ENCODE data around the gene CORO1A.
"Not testable (repeated sequence)": the region's sequence is repeated elsewhere in the genome, so short reads cannot be mapped to it uniquely, and the experiment has no call there.

The CORO1A gene

DNA sequence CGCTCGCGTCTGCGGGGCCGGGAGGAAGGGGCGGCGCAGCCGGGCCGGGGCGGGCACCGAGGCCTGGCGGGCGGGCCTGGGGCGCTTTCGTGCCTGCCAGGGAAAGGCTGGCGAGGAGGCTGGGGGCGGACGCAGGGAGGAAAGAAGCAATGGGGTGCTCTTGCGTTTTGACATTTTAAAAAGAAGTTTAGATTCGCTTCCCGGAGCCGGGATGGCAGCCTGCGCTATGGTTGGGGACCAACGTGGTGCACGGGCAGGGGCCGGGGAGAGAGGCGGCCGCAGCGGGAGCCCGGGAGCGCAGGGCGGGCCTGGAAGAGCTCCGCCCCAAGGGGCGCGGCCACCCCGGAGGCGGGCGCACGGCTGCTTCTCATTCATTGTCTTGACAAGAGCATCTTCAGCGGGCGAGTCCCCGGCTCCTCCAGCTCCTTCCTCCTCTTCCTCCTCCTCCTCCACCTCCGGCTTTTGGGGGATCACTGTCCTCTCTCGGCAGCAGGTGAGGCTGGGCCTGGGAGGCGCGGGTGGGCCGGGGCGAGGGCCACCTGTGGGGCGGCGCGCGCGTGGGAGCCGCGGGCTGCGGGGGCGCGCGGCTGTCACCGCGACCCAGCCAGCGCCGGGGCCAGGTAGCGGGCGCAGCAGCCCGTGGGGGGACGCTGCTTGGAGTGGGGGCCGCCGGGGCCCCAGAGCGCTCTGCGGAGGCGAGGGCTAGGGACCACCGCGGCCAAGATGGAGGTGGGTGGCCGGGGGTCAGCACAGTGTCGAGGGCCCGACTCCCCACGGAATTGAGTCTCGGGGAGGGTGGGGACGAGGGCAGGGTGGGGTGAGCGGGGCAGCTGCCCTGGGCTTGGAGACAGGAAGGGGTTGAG lies at the start of gene CORO1A:
Gene CORO1A, plus strand, starts transcription at position 370 of the 863 bp plus-strand sequence. CDS start 1,608 bp downstream, outside the sequence.
- DNase-seq = peak; percentile 55

DNA sequence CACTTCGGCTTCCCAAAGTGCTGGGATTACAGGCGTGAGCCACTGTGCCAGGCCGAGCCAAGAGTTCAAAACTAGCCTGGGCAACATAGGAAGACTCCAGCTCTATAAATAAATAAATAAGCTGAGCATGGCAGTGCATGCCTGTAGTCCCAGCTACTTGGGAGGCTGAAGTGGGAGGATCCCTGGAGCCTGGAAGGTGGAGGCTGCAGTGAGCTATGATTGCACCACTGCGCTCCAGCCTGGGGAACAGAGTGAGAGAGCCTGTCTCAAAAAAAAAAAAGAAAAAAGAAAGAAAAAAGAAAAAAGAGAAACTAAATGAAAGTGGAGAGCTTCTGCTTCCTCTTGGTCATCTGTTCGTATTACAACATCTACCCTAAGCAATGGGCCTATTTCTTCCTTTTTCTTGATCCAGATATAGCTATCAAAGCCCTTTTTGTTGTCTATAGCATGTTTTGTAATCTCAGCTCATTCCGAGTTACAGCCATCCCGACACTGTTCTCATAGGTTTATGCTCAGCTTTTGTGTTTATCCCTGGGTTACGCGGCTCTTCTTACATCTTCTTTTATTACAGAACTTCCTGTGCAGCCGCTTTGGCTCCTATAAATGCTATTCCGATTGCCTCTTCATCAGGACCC lies 46.3 kb upstream of the CORO1A start:
- DNase-seq = no peak

DNA sequence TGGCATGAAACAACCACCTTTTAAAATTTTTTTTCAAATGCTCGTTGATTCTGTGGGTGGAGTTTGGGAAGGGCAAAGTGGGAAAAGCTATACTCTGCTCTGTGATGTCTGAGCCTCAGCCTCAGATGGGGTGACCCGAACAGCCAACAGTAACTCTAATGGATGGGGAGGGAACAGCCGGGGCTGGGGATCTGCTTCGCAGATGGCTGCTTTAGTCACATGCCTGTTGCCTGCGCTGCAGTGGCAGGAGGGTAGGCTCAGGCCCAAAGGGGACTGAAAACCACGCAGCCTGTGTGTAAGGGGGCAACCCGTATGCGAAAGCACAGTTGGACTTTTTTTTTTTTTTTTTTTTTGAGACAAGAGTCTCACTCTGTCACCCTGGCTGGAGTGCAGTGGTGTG lies 45.5 kb upstream of the CORO1A start:
- DNase-seq = no peak

DNA sequence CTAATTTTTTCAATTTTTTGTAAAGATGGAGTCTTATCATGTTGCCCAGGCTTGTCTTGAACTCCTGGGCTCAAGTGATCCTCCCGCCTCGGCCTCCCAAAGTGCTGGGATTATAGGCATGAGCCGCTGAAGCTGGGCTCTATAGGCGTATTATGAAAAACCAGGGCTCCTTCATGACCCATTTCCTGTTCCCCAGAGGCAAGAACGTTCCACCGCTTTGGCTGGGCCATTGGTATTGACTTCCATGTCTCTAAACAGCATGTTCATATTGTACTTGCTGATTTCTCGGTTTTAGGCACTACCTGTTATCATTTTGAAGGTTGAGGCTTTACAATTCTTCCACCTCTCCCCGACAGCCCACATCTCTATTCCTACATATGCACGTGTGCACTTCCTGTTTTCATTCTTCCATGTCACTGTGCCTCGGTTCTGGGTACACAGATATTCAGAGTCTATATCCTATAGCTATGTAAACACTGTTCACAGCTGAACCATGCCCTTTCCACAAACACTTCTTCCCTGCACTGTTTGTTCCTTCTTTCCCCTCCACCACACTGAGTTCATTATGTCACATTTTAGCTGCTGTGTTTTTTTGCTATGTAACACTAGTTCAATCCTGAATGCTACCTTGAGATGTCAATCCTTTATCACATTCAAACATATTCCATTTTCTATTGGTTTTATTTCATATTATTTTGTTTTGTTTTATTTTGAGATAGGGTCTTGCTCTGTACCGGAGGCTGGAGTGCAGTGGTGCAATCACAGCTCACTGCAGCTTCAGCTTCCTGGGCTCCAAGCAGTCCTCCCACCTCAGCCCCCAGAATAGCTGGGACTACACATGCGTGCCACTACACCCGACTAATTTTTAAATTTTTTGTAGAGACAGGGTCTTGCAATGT lies 43.6 kb upstream of the CORO1A start:
- DNase-seq = peak; percentile 18

DNA sequence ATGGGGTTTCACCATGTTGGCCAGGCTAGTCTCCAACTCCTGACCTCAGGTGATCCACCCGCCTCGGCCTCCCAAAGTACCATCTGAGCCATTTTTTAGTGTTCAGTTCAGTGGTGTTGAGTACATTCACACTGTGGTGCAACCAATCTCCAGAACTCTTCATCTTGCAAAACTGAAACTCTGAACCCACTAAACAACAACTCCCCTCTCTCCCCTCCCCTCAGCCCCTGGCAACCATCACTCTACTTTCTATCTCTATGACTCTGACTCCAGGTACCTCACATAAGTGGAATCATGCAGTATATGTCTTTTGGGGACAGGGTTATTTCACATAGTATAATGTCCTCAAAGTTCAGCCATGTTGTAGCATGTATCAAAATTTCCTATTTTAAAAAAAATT lies 41.7 kb upstream of the CORO1A start:
- DNase-seq = no peak

DNA sequence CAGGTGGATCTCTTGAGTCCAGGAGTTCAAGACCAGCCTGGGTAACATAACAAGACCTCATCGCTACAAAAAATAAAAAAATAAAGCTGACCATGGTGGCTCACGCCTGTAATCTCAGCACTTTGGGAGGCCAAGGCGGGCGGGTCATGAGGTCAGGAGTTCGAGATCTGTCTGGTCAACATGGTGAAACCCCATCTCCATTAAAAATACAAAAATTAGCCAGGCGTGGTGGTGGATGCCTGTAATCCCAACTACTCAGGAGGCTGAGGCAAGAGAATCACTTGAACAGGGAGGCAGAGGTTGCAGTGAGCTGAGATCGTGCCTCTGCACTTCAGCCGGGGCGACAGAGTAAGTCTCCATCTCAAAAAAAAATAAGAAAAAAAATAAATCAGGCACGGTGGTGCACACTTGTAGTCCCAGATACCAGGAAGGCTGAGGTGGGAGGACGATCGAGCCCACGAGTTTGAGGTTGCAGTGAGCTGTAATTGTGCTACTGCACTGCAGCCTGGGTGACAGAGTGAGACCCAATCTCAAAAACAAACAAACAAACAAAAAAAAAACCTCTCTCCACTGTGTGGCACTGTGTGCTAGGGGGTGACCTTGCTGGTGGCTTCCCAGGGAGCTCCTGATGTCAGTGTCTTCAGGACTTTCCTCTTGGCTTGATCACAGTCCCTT lies 40.6 kb upstream of the CORO1A start:
- peak; percentile 6 for DNase-seq

DNA sequence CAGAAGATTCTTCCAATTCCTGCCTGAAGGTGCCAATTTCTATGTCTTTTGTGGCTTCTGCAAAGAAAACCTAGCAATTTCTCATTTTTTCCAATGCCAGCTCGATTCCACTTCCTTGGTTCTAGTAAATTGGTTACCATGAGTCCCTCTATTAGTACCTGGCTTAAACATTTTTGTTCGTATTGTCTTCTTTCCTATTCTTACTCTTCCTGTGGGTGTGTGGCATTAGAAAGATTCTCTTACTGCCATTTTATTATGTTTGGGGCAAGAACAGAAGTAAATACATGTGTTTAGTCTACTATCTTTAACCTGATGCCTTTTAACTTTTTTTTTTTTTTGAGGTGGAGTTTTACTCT lies 40.1 kb upstream of the CORO1A start:
- DNase-seq = no peak

DNA sequence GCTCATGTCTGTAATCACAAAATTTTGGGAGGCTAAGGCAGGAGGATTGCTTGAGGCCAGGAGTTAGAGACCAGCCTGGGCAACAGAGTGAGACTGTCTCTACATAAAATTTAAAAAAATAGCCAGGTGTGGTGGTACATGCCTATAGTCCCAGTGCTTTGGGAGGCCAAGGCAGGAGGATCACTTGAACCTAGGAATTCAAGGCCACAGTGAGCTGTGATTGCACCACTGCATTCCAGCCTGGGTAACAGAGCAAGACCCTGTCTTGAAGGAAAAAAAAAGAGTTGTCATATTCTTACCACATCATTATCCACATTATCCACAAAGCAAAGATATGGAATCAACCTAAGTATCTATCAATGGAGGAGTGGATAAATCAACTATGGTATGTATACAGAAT lies 39.4 kb upstream of the CORO1A start:
- DNase-seq = no peak

DNA sequence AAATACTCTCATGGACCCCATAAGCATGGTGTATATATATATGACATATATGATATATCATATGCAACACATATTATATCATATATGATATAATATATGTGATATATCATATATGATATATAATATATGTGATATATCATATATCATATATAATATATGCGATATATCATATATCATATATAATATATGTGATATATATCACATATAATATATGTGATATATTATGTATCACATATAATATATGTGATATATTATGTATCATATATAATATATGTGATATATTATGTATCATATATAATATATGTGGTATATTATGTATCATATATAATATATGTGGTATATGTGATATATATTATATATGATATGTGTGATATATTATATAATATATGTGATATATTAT lies 38.5 kb upstream of the CORO1A start:
- no peak for DNase-seq

DNA sequence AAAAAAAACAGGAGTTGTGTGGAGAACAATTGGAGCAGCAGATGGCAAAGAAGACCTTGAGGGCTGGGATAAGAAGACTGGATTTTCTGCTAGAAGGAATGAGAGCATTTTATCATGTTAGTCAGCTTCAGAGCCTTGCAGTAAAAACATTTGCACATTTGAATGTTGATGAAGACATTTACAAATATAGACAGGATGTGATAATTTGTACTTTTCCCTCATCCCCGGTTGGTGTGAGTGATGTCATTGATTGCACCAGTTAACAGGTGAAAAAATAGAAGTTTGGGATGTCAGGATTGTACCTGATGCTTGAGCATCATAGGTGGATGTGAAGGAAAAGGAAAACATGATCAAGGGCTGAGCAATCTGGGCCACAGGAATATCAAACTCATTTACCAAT lies 37.7 kb upstream of the CORO1A start:
- no peak for DNase-seq

DNA sequence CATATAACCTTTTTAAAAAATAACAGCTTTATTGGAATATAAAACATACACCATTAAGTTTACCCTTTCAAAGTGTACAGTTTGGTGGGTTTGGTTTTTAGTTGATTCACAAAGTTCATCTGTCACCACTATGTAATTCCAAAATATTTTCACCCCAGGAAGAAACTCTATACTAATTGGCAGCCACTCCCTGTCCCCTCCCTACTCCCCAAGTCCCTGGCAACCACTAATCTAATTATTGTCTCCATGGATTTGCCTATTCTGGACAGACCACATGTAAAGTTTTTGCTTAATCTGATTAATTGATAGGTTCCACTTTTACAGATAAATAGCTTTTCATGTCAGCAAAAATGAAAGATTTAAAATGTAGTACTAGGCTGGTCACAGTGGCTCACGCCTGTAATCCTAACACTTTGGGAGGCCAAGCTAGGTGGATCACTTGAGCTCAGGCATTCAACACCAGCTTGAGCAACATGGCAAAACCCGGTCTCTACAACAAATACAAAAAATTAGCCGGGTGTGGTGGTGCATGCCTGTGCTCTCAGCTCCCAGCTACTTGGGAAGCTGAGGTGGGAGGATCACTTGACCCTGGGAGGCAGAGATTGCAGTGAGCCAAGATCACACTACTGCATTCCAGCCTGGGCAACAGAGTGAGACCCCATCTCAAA lies 35.4 kb upstream of the CORO1A start:
- DNase-seq = no peak

DNA sequence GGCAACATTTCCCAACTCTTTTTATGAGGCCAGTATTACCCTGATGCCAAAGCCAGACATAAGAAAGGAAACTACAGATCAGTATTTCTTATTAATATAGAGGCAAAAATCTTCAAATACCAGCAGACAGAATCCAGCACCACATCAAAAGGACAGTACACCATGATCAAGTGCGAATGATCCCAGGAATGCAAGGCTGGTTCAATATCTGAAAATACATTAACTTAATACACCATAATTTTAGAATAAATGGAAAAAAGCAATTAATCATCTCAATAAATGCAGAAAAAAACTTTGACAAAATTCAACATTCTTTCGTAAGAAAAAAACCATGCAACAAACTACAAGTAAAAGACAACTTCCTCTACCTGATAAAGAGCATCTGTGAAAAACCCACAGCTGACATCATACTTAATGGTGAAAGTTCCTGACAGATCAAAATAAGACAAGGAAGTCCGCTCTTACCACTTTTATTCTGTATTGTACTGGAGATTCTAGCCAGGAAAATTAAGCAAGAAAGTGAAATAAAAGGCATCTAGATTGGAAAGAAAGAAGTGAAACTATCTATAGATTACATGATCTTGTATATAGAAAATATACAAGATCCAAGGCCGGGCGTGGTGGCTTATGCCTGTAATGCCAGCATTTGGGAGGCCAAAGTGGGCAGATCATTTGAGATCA lies 34.0 kb upstream of the CORO1A start:
- no peak for DNase-seq

DNA sequence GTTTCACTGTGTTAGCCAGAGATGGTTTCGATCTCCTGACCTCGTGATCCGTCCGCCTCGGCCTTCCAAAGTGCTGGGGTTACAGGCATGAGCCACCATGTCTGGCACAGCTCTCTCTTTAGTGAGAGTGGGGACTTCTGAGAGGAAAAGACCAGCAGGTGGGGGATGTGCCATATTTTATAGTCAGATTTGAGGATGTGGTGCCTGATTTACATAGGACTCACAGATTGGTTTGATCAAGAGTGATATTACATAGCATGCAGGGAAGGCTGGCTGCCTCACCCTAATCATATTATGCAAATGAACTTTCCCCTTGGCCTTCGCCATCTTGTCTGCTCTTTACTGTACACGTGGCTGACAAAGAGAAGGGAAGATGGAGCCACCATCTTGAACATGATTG lies 32.3 kb upstream of the CORO1A start:
- no peak for DNase-seq

DNA sequence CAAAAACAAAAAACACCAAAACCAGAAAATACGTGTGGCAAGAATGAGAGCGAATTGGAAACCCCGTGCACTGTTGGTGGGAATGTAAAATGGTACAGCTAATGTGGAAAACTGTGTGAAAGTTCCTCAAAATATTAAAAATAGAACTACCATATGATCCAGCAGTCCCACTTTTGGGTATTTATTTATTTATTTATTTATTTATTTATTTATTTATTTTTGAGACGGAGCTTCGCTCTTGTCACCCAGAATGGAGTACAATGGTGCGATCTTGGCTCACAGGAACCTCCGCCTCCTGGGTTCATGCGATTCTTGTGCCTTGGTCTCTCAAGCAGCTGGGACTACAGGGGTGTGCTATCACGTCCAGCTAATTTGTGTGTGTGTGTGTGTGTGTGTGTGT lies 30.9 kb upstream of the CORO1A start:
- no peak for DNase-seq

DNA sequence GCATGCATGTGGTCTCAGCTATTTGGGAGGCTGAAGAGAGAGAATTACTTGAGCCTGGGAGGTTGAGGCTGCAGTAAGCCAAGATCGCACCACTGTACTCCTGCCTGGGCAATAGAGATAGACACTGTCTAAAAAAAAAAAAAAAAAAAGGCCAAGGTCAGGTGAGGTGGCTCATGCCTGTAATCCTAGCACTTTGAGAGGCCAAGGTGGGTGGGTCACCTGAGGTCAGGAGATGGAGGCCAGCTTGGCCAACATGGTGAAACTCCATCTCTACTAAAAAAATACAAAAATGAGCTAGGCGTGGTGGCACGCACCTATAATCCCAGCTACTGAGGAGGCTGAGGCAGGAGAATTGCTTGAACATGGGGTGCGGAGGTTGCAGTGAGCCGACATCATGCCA lies 28.2 kb upstream of the CORO1A start:
- DNase-seq = no peak

DNA sequence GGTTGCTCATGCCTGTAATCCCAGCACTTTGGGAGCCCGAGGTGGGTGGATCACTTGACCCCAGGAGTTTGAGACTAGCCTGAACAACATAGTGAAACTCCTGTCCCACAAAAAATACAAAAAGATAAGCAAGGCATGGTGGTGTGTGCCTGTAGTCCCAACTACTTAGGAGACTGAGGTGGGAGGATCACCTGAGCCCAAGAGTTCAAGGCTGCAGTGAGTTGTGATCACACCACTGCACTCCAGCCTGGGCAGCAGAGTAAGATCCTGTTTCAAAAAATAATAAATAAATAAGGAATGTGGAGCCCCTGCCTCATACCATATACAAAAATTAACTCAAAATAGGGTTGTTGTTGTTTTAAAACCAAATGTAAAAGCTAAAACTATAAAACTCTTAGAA lies 26.2 kb upstream of the CORO1A start:
- DNase-seq = no peak

DNA sequence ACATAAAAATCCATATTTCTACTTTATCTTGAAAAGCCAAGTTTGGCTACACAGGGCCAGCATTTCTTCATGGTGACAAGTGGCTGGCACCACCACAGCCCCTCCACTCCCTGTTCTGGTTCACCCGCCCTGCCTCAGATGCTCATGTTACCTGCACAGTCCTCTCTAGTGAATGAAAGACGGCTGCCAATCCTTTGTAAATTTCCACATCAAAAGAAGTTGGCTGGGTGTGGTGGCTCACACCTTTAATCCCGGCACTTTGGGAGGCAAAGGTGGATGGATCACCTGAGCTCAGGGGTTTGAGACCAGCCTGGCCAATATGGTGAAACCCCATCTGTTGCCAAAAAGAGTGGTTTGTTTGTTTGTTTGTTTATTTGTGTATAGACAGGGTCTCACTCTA lies 19.9 kb upstream of the CORO1A start:
- DNase-seq = no peak

DNA sequence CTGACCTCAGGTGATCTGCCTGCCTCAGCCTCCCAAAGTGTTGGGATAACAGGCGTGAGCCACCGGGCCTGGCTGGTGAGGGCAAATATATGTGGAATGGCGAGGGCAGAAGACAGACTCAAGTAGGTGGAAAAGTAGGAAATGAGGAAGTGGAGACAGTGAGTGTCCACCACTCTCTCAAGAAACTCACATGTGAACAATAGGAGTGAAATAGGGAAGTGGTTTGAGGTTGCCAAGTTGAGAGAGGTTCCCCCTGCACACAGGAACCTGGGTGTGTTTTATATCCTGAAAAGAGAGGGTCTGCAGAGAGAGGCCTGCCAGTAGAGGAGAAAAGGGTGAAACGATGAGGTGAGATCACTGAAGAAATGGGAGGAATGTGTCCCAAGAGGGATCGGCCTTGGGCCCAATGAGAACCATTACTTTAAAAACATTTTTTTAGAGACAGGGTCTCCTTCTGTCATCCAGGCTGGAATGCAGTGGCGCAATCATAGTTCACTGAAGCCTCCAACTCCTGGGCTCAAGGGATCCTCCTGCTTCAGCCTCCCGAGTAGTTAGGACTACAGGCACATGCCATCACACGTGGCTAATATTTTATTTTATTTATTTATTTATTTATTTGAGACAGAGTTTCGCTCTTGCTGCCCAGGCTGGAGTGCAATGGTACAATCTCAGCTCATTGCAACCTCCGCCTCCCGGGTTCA lies 17.1 kb upstream of the CORO1A start:
- no peak for DNase-seq

DNA sequence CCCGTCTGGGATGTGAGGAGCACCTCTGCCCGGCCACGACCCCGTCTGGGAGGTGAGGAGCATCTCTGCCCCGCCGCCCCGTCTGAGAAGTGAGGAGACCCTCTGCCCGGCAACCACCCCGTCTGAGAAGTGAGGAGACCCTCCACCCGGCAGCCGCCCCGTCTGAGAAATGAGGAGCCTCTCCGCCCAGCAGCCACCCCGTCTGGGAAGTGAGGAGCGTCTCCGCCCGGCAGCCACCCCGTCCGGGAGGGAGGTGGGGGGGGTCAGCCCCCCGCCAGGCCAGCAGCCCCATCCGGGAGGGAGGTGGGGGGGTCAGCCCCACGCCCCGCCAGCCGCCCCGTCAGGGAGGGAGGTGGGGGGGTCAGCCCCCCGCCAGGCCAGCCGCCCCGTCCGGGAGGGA lies 14.7 kb upstream of the CORO1A start:
- DNase-seq = not testable (repeated sequence)

DNA sequence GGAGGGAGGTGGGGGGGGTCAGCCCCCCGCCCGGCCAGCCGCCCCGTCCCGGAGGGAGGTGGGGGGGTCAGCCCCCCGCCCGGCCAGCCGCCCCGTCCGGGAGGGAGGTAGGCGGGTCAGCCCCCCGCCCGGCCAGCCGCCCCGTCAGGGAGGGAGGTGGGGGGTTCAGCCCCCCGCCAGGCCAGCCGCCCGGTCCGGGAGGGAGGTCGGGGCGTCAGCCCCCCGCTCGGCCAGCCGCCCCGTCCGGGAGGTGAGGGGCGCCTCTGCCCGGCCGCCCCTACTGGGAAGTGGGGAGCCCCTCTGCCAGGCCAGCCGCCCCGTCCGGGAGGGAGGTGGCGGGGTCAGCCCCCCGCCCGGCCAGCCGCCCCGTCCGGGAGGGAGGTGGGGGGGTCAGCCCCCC lies 14.0 kb upstream of the CORO1A start:
- not testable (repeated sequence) for DNase-seq

DNA sequence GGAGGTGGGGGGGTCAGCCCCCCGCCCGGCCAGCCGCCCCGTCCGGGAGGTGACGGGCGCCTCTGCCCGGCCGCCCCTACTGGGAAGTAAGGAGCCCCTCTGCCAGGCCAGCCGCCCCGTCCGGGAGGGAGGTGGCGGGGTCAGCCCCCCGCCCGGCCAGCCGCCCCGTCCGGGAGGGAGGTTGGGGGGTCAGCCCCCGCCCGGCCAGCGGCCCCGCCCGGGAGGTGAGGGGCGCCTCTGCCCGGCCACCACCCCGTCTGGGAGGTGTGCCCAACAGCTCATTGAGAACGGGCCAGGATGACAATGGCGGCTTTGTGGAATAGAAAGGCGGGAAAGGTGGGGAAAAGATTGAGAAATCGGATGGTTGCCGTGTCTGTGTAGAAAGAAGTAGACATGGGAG lies 13.3 kb upstream of the CORO1A start:
- DNase-seq = not testable (repeated sequence)
